Measurements from ENCODE around the gene CHCHD3. TPM values are rescaled to one million over a fixed set of nuclear protein-coding genes. Genes with fewer than 3 reads are reported as not detected.

CHCHD3 gene
- polyA plus RNA-seq, 3 donors: 30.5 to 56.7 (median 48.8) TPM

GRCh38 chr7:132846086-132846485 lies 235.8 kb downstream of the CHCHD3 start:
- H3K4me1 ChIP-seq (ENCODE audit: control insufficient read depth in 1 of 2, insufficient read depth in 2 of 2, low read length in 2 of 2): no peaks in the 10 kb centered on the region
- 100% methylated on average over 2 of the region's 3 CpGs for whole genome bisulfite sequencing (ENCODE audit: insufficient coverage)
- no peak overlapping the region for H3K4me3 ChIP-seq (replicated peaks in 1 of 3; ENCODE audit: low read depth in 2 of 3, low read length in 3 of 3)
- no peaks in the 10 kb centered on the region for H3K79me2 ChIP-seq (ENCODE audit: insufficient read depth, low read length)
- intact Hi-C loops (cut with micrococcal nuclease): no loop called here
- no peak overlapping the region for H2AFZ ChIP-seq (ENCODE audit: insufficient read depth, low read depth, low read length, poor library complexity, severe bottlenecking)
- TF ChIP-seq, protein P1, sequence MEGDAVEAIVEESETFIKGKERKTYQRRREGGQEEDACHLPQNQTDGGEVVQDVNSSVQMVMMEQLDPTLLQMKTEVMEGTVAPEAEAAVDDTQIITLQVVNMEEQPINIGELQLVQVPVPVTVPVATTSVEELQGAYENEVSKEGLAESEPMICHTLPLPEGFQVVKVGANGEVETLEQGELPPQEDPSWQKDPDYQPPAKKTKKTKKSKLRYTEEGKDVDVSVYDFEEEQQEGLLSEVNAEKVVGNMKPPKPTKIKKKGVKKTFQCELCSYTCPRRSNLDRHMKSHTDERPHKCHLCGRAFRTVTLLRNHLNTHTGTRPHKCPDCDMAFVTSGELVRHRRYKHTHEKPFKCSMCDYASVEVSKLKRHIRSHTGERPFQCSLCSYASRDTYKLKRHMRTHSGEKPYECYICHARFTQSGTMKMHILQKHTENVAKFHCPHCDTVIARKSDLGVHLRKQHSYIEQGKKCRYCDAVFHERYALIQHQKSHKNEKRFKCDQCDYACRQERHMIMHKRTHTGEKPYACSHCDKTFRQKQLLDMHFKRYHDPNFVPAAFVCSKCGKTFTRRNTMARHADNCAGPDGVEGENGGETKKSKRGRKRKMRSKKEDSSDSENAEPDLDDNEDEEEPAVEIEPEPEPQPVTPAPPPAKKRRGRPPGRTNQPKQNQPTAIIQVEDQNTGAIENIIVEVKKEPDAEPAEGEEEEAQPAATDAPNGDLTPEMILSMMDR (IDR thresholded peaks at IDR 0.05): no peak
- H3K9me3 ChIP-seq (replicated peaks in 1 of 2; ENCODE audit: control insufficient read depth in 1 of 2, insufficient read depth in 1 of 2, low read length in 2 of 2): no peaks in the 10 kb centered on the region
- Mint-ChIP-seq H3K27ac (peak overlapping the region in 1 of 7 donors; percentile 20), H3K4me1 (no peaks in the 10 kb centered on the region), H3K4me3 (no peak overlapping the region), H3K36me3 (peaks cover 10 to 11% of the 10 kb centered on the region in 2 donors), H3K9me3 (no peaks in the 10 kb centered on the region), H3K27me3 (ENCODE audit: low read depth in 3 of 3) (peaks cover 0 to 4% (median 0%) of the 10 kb centered on the region in 3 donors)
- H3K4me2 ChIP-seq (replicated peaks; ENCODE audit: extremely low read depth, low read length, poor library complexity, severe bottlenecking): no peak overlapping the region
- H3K27me3 ChIP-seq (ENCODE audit: control insufficient read depth in 2 of 2, insufficient read depth in 2 of 2, low read length in 2 of 2): no peaks in the 10 kb centered on the region
- no peak overlapping the region for H3K9ac ChIP-seq (ENCODE audit: insufficient read depth, low read length, poor library complexity, severe bottlenecking)
- no peaks in the 10 kb centered on the region for H4K20me1 ChIP-seq (ENCODE audit: insufficient read depth, low read length)
- no peak for DNase-seq
- no peaks in the 10 kb centered on the region for H3K36me3 ChIP-seq (replicated peaks in 1 of 2; ENCODE audit: control insufficient read depth in 1 of 2, insufficient read depth in 2 of 2, low read length in 2 of 2)
- no peak overlapping the region for H3K27ac ChIP-seq (ENCODE audit: low read depth in 1 of 2, low read length in 2 of 2)

DNA sequence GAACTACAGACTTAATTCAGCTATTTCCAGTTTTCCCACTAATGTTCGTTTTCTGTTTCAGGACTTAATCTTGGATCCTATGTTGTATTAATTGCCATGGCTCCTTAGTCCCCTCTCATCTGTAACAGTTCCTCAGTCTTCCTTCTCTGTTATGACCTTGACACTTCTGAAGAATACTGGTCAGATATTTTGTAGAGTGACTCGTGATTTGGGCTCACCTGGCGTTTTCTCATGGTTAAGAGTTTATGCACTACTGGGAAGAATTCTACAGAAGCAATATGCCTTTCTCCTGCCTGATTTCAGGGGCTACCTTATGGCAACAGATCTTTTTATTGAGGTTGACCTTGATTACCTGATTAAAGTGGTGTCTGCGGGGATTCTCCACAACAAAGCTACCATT lies 239.4 kb downstream of the CHCHD3 start:
- intact Hi-C loops (cut with micrococcal nuclease): no loop called here
- Histone ChIP-seq H3K27ac (ENCODE audit: low read depth in 1 of 2, low read length in 2 of 2) (no peak overlapping the region), H3K79me2 (ENCODE audit: insufficient read depth, low read length) (no peaks in the 10 kb centered on the region), H3K4me3 (replicated peaks in 1 of 3; ENCODE audit: low read depth in 2 of 3, low read length in 3 of 3) (no peak overlapping the region), H2AFZ (ENCODE audit: insufficient read depth, low read depth, low read length, poor library complexity, severe bottlenecking) (no peak overlapping the region), H3K27me3 (ENCODE audit: control insufficient read depth in 2 of 2, insufficient read depth in 2 of 2, low read length in 2 of 2) (no peaks in the 10 kb centered on the region), H3K4me2 (replicated peaks; ENCODE audit: extremely low read depth, low read length, poor library complexity, severe bottlenecking) (no peak overlapping the region), H3K9me3 (replicated peaks in 1 of 2; ENCODE audit: control insufficient read depth in 1 of 2, insufficient read depth in 1 of 2, low read length in 2 of 2) (no peaks in the 10 kb centered on the region), H4K20me1 (ENCODE audit: insufficient read depth, low read length) (no peaks in the 10 kb centered on the region), H3K36me3 (replicated peaks in 1 of 2; ENCODE audit: control insufficient read depth in 1 of 2, insufficient read depth in 2 of 2, low read length in 2 of 2) (no peaks in the 10 kb centered on the region), H3K4me1 (ENCODE audit: control insufficient read depth in 1 of 2, insufficient read depth in 2 of 2, low read length in 2 of 2) (no peaks in the 10 kb centered on the region), H3K9ac (ENCODE audit: insufficient read depth, low read length, poor library complexity, severe bottlenecking) (no peak overlapping the region)
- no CpG with 5 or more reads among the region's 4 CpGs for WGBS (ENCODE audit: insufficient coverage)
- Mint-ChIP-seq H3K4me3 (no peak overlapping the region), H3K27me3 (ENCODE audit: low read depth in 3 of 3) (peaks cover 0 to 4% (median 0%) of the 10 kb centered on the region in 3 donors), H3K36me3 (peaks cover 12 to 15% of the 10 kb centered on the region in 2 donors), H3K27ac (peak overlapping the region in 1 of 7 donors; percentile 53), H3K9me3 (peaks cover 0 to 2% (median 0%) of the 10 kb centered on the region in 7 donors), H3K4me1 (peaks cover 2% of the 10 kb centered on the region)
- DNase-seq: no peak
- TF ChIP-seq, protein P1 (IDR thresholded peaks at IDR 0.05): no peak
